ENCODE measurements around the gene SOX6.
A peak's percentile ranks its signal among the peaks of the same experiment; 100 is the strongest.

SOX6 gene

GRCh38 chr11:15971215-15971546 lies 385.2 kb downstream of the SOX6 start:
- H3K9me2 ChIP-seq (replicated peaks; ENCODE audit: low read depth, low read length): no peaks in the 10 kb centered on the region
- no peak overlapping the region for H3K9ac ChIP-seq (ENCODE audit: low read depth, low read length, poor library complexity, severe bottlenecking)
- H3K27me3 ChIP-seq (ENCODE audit: insufficient read depth, low read length, poor library complexity, severe bottlenecking): no peaks in the 10 kb centered on the region
- H3K4me3 ChIP-seq (ENCODE audit: low read length, poor library complexity, severe bottlenecking): no peak overlapping the region
- H3F3A ChIP-seq (ENCODE audit: low read depth): no peaks in the 10 kb centered on the region
- 0 out of 2 replicates have a peak overlapping the region, but pooled peaks have one; percentile 48 for H2AFZ ChIP-seq (ENCODE audit: low read length)
- H3K9me3 ChIP-seq (ENCODE audit: insufficient read depth, low read depth, low read length): no peaks in the 10 kb centered on the region
- H4K20me1 ChIP-seq (ENCODE audit: insufficient read depth, low read length, poor library complexity, severe bottlenecking): no peaks in the 10 kb centered on the region
- no peaks in the 10 kb centered on the region for H3K79me2 ChIP-seq (ENCODE audit: insufficient read depth, low read length)
- no peak for TF ChIP-seq CTCF (conservative IDR thresholded peaks at IDR 0.05; ENCODE audit: low read length)
- no peak for TF ChIP-seq EZH2phosphoT487 (IDR thresholded peaks at IDR 0.05; ENCODE audit: borderline replicate concordance)
- peaks cover 15% of the 10 kb centered on the region for H3K4me1 ChIP-seq (ENCODE audit: insufficient read depth, low read length, poor library complexity, severe bottlenecking)
- H3K36me3 ChIP-seq (ENCODE audit: insufficient read depth, low read length): no peaks in the 10 kb centered on the region
- no peak overlapping the region for H3K4me2 ChIP-seq (ENCODE audit: low read depth, low read length, poor library complexity, severe bottlenecking)

GRCh38 chr11:15970506-15971214 lies 385.7 kb downstream of the SOX6 start:
- Histone ChIP-seq H3K9me2 (replicated peaks; ENCODE audit: low read depth, low read length) (no peaks in the 10 kb centered on the region), H3K27me3 (ENCODE audit: insufficient read depth, low read length, poor library complexity, severe bottlenecking) (no peaks in the 10 kb centered on the region), H3F3A (ENCODE audit: low read depth) (no peaks in the 10 kb centered on the region), H3K9me3 (ENCODE audit: insufficient read depth, low read depth, low read length) (no peaks in the 10 kb centered on the region), H3K4me2 (ENCODE audit: low read depth, low read length, poor library complexity, severe bottlenecking) (no peak overlapping the region), H3K79me2 (ENCODE audit: insufficient read depth, low read length) (no peaks in the 10 kb centered on the region), H3K4me1 (ENCODE audit: insufficient read depth, low read length, poor library complexity, severe bottlenecking) (peaks cover 15% of the 10 kb centered on the region), H3K36me3 (ENCODE audit: insufficient read depth, low read length) (no peaks in the 10 kb centered on the region), H4K20me1 (ENCODE audit: insufficient read depth, low read length, poor library complexity, severe bottlenecking) (no peaks in the 10 kb centered on the region), H2AFZ (ENCODE audit: low read length) (peak overlapping the region; percentile 82), H3K9ac (ENCODE audit: low read depth, low read length, poor library complexity, severe bottlenecking) (no peak overlapping the region), H3K4me3 (ENCODE audit: low read length, poor library complexity, severe bottlenecking) (no peak overlapping the region)
- TF ChIP-seq EZH2phosphoT487 (IDR thresholded peaks at IDR 0.05; ENCODE audit: borderline replicate concordance) (no peak), CTCF (conservative IDR thresholded peaks at IDR 0.05; ENCODE audit: low read length) (no peak)

GRCh38 chr11:15969701-15970329 lies 386.5 kb downstream of the SOX6 start:
- H3F3A ChIP-seq (ENCODE audit: low read depth): no peaks in the 10 kb centered on the region
- H3K27me3 ChIP-seq (ENCODE audit: insufficient read depth, low read length, poor library complexity, severe bottlenecking): no peaks in the 10 kb centered on the region
- no peaks in the 10 kb centered on the region for H3K9me2 ChIP-seq (replicated peaks; ENCODE audit: low read depth, low read length)
- H3K79me2 ChIP-seq (ENCODE audit: insufficient read depth, low read length): no peaks in the 10 kb centered on the region
- TF ChIP-seq EZH2phosphoT487 (IDR thresholded peaks at IDR 0.05; ENCODE audit: borderline replicate concordance) (no peak), CTCF (conservative IDR thresholded peaks at IDR 0.05; ENCODE audit: low read length) (no peak)
- peak overlapping the region; percentile 82 for H2AFZ ChIP-seq (ENCODE audit: low read length)
- peak overlapping the region; percentile 64 for H3K4me2 ChIP-seq (ENCODE audit: low read depth, low read length, poor library complexity, severe bottlenecking)
- H3K4me1 ChIP-seq (ENCODE audit: insufficient read depth, low read length, poor library complexity, severe bottlenecking): peaks cover 15% of the 10 kb centered on the region
- peak overlapping the region; percentile 50 for H3K4me3 ChIP-seq (ENCODE audit: low read length, poor library complexity, severe bottlenecking)
- H4K20me1 ChIP-seq (ENCODE audit: insufficient read depth, low read length, poor library complexity, severe bottlenecking): no peaks in the 10 kb centered on the region
- H3K9ac ChIP-seq (ENCODE audit: low read depth, low read length, poor library complexity, severe bottlenecking): peak overlapping the region; percentile 56
- no peaks in the 10 kb centered on the region for H3K36me3 ChIP-seq (ENCODE audit: insufficient read depth, low read length)
- H3K9me3 ChIP-seq (ENCODE audit: insufficient read depth, low read depth, low read length): no peaks in the 10 kb centered on the region

Measured in Loucy (cell line).